ENCODE measurements around the gene PIK3CA. TPM values are rescaled to one million over a fixed set of nuclear protein-coding genes. Genes with fewer than 3 reads are reported as not detected.

Gene PIK3CA
- total RNA-seq, 2 experiments from 2014 or later = 16.6 to 17.7 TPM

DNA sequence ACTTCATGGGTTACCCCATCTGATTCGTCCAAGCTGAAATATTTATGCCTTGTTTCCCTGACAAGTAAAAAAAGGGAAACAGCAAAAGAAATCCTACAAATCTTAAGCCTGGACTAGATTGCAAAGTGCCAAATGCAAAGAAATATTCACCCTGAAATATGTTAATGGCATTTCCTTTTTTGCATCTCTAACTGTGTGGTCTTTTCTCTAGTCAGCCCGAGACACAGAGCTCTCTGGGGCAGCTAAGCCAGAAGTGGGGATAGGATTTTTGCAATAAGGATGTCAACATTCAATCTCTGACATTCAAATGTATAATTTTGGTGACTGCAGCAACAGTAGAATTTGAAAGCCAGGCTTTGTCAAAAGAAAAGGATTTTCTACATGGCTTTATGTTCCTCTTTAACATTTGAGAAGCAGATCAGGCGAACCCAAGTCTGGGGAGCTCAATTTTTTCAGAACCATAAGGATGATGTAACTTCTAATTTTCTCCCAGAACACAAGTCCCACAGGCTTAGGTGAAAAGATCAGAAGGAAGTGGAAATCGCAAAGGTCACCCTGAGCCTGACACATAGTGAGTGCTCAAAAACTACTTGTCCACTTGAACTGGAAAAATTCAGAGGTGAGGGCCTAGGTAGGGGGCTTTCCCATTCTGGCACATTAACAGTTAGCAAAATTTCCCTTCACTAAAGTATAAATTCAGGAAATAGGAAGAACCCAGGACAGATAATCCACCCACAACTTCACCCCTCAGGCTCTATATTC lies 131.0 kb downstream of the PIK3CA start:
- CTCF ChIA-PET = no interaction called here
- POLR2A ChIA-PET = no interaction called here

DNA sequence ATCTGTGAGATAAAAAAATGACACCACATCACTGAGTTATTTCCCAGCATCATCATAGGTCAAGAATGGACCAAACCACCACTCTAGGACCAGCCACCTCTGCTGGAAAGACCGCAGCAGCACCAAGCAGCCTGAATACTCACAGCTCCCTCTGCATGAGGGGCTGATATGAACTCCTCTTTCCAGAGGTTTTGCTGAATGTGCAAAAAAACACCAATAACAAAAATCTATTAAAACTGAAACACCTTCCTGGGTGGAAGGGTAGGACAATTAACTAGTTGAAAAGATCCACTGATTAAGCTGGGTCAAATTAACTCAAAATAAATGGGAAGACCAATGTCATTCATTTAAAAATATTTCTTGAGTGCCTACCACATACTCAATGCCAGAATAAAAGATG lies 131.7 kb downstream of the PIK3CA start:
- POLR2A ChIA-PET = no interaction called here
- CTCF ChIA-PET = no interaction called here

DNA sequence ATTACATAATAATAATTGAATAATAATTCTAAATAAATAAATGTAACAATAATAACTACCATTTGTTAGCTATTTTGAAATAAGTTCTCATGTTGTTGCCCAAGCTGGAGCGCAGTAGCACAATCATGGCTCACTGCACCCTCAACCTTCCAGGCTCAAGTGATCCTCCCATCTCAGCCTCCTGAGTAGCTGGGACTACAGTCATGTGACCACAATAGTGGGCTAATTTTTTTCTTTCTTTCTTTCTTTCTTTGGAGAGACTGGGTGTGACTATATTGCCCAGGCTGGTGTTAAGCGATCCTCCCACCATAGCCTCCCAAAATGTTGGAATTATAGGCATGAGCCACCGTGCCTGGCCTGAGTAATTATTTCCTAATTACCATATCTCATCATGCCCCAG lies 133.7 kb downstream of the PIK3CA start:
- CTCF ChIA-PET = no interaction called here
- POLR2A ChIA-PET = no interaction called here

DNA sequence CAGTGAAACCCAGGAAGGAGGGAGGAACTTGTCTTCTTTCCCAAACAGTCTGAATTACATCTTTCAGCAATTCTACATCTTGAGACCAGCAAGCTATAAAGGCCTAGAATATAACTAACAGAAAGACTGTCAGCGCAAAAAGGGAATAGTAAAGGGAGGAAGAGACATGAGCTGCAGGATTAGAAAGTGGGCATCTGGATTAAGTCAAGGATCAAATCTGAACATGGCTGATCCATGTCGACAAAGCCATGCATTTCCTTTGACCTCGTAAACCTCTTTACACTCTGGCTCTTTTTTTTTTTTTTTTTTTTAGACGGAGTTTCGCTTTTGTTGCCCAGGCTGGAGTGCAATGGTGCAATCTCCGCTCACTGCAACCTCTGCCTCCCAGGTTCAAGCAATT lies 138.2 kb downstream of the PIK3CA start:
- ChIA-PET CTCF (no interaction called here), POLR2A (no interaction called here)

DNA sequence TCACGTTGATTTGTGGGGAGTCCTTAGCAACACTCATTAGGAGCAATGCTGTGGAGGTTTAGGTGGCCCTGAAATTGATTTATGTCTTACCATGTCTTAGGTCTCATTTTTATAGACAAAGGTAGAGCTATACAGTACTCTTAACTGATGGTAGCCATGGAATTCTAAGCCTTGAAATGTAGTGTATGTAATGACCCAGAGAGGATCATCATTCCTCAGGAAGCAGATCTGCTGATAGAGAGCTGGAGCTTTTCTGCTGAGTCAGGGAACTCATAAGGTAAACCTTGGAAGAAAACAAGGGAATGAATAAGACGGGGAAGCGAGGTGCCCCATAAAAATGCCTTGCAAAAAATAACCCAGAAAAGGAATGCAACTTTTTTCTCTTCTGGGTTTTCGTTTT lies 140.7 kb downstream of the PIK3CA start:
- ChIA-PET CTCF (no interaction called here), POLR2A (no interaction called here)

DNA sequence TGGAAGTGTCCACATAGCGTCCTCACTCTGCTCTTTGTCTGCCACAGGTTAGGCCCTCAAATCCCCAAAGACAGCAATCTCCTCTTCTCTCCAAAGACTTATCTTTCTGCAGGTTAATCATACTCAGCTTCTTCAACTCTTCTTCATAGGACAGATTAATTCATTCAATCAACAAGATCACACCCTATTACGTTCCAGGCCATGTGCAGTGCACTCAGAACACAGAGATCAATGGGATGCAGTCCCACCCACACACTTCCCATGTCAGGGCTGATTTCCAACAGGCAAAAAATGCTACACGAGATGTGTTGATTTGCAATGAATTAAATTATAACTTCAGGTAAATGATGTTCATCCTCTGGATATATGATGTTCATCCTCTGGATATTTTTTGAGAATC lies 141.1 kb downstream of the PIK3CA start:
- POLR2A ChIA-PET = no interaction called here

More for the DNA sequence above, 141.1 kb downstream of the PIK3CA start:
- CTCF ChIA-PET = no interaction called here

Other genes starting within 250 kb of the PIK3CA start
- gene ZMAT3, start 76.5 kb upstream of the PIK3CA start, total RNA-seq = 10 to 100 TPM; 11.3 to 11.6 TPM
- gene KCNMB3, start 102.8 kb downstream of the PIK3CA start, total RNA-seq = under 1 TPM; 0.23 to 0.76 TPM
- 10 to 100 TPM; 42.4 to 44.2 TPM for gene ZNF639, start 174.7 kb downstream of the PIK3CA start, total RNA-seq
- 10 to 100 TPM; 32.7 to 33.7 TPM for gene MFN1, start 199.4 kb downstream of the PIK3CA start, total RNA-seq